SH-SY5Y (cell line): ENCODE data around the gene SHC4.

Experiments
- GATA2 ChIP-seq: IDR thresholded peaks from 2 replicates; pipeline ENCODE4 v1.6.1; 2011; ENCODE audit warnings: mild to moderate bottlenecking, low read depth, low read length
- GATA3 ChIP-seq: IDR thresholded peaks from 2 replicates; pipeline ENCODE4 v1.6.1; 2011; ENCODE audit warnings: low read depth, mild to moderate bottlenecking, low read length, moderate library complexity

DNA sequence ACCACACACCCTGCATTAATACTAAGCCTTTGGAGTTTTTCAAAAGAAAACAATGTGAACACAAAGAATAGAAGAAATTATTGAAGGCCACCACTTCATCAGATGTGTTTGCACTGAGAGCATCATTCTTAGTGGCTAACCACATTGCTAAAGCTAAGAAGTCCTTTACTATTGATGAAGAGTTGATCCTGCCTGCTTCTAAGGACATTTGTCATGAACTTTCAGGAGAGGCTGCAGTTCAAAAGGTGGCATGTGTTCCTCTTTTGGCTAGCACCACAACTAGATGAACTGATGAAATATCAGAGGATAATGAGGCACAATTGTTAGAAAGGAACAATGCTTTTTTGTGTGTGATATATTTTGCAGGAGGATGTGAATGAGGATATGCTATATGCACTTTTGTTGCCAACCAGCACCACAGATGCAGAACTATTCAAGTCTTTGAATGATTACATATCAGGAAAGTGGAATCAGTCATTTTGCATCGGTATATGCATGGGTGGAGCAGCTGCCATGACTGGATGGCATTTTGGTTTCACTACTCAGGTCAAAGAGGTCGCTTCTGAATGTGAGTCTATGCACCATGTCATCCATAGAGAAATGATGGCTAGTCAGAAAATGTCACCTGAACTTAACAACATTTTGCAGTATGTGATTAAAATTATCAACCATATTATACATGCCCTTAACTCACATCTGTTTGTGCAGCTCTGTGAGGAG is 88.3 kb downstream of the SHC4 start:
- no peak for TF ChIP-seq GATA3
- no peak for TF ChIP-seq GATA2
